Fibroblast of skin of right quadriceps (primary cell): ENCODE measurements around the gene MYO1H.
"Not testable (repeated sequence)": the region's sequence is repeated elsewhere in the genome, so short reads cannot be mapped to it uniquely, and the experiment has no call there.

Experiments
- DNase-seq: peaks from one replicate; pipeline ENCODE4 v3.0.0-alpha.2; 2013

MYO1H gene

DNA sequence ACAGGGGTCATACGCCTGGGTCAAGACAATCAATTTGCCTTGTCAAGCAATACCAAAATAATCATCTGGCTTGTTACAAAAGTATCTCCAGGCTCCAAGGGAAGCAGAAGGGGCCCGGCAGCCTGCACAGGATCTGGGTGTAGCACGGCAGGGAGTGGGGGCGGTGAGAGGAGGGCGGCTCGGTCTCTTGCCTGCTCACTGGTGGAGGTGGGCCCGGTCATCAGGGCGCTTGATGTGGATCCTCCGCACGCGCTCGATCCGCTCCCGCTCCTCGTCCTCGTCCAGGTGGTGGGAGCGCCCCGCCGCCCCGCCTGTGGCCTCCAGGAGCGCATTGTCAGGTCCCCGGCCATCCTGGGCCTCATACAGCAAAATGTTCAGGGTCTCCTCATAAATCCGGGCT is 103.7 kb downstream of the MYO1H start:
- no peak for DNase-seq

- no peak for DNase-seq
Observed at GRCh38 chr12:109452489-109452888, 104.8 kb downstream of the MYO1H start.

DNA sequence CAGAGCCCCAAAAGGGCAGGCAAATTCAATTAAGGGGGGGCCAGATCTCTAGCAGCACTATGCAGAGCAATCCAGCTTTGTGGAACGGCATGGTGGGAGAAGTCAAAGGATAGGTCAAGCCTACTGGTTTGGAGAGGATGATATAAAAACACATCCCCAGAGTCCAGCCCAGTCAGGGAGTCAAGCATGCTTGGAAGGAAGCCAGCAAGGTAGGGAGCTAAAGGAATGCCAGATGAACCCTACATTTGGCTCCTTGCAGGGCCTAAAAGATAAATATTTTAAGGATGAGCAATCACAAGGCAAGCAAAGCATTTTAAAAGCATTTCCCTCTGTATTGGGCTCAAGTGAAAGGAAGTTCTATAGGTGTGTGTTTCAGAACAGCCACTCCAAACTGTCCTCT is 108.0 kb downstream of the MYO1H start:
- no peak for DNase-seq

DNA sequence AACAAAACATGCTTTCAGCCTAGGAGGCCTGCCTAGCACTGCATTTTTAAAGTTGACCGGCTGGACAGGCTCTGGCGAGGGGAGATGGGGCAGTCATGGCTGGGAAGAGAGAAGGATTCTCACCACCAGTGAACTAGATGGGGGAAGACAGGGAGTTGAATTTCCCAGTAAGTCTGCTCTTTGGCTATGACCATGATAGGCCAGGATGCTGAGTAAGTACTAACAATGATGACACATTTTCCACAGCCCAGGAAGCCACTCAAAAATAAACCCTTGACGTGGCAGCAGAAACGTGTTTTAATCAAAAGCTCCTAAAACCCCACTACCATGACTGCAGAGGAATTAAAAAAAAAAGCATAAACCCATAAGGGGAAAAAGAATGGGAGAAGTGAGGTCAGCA is 110.4 kb downstream of the MYO1H start:
- DNase-seq = peak; percentile 52

GRCh38 chr12:109458771-109459208 is 111.1 kb downstream of the MYO1H start:
- DNase-seq = peak; percentile 50

DNA sequence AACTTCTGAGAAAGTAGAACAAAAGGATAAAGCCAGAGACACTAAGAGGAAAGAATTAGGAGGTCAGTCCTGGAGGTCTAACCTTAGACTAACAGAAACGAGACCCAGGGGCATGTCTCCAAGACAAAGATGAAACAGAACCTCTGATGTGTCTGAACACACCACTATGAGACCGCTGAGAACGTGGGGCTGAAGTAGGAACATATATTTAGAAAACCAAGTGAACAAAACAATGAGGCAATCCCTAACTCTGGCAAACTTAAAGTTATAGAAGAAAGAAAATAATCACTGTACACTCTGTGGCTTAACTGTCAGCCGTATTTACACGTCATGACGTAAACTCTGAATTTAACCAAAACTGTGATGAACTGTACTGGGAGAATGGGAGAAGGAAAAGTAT is 111.5 kb downstream of the MYO1H start:
- no peak for DNase-seq

GRCh38 chr12:109460538-109460937 is 112.8 kb downstream of the MYO1H start:
- DNase-seq = no peak

GRCh38 chr12:109461049-109461845 is 113.5 kb downstream of the MYO1H start:
- no peak for DNase-seq

GRCh38 chr12:109461846-109462756 is 114.4 kb downstream of the MYO1H start:
- peak; percentile 99 for DNase-seq

DNA sequence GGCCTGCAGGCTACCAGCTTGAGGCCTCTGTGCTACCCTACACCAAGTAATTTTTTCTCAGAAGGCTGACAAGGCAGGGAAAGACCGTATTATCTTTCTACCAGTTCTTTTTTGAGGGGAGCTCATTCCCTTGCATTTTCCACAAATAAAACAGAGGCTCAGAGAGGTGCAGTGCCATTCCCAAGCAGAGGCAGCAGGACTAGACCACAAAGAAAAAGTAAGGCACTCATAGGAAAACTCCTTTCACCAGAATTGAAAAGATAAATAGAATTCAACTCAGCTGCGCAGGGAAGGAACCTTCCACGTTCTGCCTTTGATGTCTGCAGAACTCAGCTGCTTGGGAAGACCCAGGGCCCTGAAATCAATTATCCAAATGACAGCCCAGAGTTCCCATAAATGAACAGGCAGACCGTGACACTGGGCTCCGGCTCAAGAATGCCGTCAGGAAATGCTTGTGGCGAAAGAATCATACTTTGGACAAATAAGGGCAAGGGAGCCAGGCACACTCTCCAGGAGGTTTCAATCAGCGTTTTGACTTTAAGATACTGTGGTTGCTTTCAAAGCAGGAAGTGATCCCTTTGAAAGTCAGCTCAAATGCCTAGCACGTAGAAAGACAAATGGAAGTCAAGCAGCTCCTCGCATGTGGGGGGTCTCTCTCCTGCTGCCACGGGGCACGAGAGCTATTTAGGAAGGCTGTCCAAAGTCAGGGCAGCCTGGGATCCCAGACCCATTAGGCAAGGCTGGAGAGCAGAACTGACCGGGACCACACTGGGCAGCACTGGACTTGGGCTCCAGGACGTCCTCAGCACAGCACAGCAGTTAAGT is 115.4 kb downstream of the MYO1H start:
- DNase-seq = peak; percentile 99

GRCh38 chr12:109463756-109464155 is 116.1 kb downstream of the MYO1H start:
- DNase-seq = peak; percentile 47

DNA sequence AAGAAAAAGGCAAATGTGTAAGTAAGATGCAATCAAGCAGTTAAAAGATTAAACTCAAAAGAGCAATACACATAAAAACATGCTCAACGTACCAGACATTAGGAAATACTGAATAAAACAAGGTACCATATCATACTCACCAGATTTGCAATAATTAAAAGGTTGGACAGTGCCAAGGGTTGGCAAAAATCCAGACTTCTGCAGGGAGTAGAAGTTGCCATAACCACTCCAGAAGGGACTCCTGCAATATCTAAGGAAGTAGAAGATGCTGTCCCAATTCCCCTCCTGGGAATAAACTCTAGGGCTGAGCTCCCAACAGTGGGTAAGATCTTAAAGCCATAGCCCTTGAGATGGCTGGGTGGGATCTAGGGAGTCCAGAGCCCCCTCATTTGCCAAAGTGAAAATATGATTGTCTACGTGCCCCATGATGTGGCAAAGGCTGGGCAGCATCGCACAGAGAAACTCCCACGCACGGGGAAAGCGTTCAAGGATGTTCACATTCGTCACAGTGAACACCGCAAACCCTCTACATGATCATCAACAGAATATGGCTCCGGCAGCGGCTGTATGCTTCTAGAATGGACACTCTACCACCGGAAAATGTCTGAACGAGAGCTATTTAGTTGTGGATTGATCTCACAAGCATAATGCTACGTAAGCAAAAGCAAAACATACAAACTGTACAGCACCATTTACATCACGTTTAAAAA is 117.1 kb downstream of the MYO1H start:
- DNase-seq = peak; percentile 37

GRCh38 chr12:109466305-109466704 is 118.6 kb downstream of the MYO1H start:
- DNase-seq = no peak

DNA sequence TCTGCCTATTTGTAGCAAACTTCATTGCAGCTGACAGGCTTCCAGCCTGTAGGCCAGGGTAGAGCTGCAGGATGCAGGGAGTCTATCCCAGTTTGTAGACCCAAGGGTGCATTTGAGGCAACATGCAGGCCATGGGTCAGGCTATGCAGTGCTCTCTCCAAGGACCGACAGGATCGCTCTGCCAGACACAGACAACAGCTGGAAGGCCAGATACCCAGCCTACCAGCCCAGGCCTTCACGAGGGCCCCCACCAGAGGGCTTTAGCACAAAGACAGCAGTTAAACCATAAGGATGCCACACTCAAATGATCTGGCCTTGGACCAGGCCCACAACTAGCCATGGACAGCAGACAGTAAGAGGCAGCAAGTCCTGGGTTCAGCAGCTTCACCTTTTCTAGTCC is 119.1 kb downstream of the MYO1H start:
- no peak for DNase-seq

DNA sequence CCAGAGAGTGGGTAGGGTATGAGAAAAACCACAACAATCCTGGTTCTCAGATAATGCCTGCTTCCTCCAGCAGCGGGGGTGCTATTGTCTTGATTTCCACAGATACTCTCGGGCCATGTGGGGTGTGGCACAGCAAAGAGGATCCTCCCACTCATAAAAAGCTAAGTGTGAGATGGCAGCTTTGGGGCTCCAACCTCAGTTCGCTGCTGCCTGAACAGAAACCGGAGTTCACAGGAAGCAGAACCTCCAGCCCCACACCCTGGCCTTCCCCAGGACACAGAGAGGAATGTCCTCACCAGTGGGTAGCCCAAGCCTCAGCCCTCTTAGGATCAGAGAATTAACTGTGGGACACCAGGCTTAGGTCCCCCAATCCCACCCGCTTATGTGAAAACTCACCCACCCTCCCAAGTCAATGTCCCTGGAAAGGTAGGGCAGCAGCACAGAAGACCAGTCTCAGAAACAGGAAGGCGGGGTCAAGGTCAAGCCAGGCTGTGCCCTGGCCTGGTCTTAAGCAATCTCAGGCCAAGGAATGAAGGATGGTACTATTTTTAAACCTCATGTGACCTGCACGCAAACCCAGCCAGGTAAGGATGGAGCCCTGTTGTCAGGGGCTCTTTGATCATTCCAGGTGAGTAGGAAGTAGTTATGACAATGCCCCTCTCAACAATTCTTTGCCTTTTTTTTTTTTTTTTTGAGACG is 120.4 kb downstream of the MYO1H start:
- DNase-seq = no peak

DNA sequence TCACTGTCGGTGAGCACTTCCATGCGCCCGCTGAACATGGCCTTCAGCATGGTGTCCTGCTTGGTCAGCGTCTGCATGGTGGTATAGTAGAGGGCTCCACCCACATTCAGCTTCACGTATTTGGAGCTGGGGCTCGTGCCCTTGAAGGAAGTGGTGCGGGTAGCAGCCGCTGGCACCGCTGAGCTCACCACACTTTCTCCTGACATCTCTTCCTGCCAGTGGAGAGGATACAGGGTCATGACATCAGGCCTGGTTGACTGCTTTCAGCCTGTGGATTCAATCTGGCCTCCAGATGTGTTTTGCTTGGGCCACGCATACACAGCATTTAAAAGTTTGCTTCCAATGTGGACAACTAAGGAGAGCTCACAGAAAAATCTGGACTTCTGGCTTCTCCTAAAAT is 121.8 kb downstream of the MYO1H start:
- no peak for DNase-seq

DNA sequence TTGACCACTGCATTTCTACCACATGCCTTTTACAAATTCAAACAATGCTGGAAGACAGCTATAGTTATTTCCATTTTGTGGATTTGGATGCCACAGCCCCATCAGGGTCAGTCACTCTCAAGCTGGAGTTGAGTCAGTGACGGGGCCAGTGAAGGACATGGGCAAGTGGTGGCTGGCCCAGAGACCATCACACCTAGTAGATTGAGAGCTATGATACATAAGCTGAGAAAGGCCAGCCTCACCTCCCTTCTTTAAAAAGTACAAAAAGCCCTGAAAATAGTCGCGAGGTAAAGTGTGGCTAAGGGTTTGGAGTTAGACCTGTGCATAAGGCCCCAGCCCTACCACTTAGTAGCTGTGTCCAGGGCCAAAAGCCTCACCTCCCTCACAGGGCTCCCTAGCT is 125.3 kb downstream of the MYO1H start:
- DNase-seq = no peak

DNA sequence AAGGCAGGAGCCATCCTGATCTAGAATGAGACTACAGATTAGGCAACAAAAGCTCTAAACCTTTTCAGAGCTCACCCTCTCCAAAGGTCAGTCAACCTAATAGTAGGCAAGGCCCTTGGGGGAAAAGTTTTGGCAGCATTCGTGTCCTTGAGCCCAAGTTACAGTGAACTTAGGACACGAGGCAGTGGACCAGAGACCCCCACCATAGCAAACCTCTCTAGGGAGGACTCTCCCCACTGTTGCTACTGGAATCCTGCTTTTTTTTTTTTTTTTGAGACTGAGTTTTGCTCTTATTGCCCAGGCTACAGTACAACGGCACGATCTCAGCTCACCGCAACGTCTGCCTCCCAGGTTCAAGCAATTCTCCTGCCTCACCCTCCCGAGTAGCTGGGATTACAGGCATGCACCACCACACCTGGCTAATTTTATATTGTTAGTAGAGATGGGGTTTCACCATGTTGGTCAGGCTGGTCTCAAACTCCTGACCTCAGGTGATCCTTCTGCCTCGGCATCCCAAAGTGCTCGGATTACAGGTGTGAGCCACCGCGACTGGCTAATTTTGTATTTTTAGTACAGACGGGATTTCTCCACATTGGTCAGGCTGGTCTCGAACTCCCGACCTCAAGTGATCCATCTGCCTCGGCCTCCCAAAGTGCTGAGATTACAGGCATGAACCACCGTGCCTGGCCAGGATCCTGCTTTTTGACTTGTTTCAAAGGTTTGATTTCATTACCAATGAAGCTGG is 126.0 kb downstream of the MYO1H start:
- DNase-seq = not testable (repeated sequence)

DNA sequence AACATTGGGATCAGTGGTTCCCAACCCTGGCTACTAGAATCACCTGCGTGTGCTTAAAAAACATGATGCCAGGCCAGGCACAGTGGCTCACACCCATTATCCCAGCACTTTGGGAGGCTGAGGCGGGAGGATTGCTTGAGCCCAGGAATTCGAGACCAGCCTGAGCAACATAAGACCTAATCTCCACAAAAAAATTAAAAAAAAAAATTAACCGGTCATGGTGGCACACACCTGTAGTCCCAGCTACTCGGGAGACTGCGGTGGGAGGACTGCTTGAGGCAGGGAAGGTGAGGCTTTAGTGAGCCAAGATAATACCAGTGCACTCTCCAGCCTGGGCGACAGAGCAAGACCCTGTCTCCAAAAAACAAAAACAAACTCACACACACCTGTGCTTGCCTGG is 127.4 kb downstream of the MYO1H start:
- DNase-seq = no peak

GRCh38 chr12:109475993-109476806 is 128.5 kb downstream of the MYO1H start:
- DNase-seq = no peak
